Tibial nerve (tissue), 3 donors: Measurements from ENCODE around the gene RNU1-2.

Source experiments
- CTCF ChIP-seq, 5 experiments: fragments of 200-600 bp in 3 of 5; fragments of 450-650 bp in 2 of 5; sonication (generic) in 3 of 5; IDR thresholded peaks; one replicate each; pipeline ENCODE4 v1.5.1; 2016 to 2019; ENCODE audit warnings: antibody characterized with exemption in 5 of 5, mild to moderate bottlenecking in 3 of 5, moderate library complexity in 2 of 5
- POLR2A ChIP-seq, 2 donors: fragments of 450-650 bp; IDR thresholded peaks; one replicate each; pipeline ENCODE4 v1.6.1; 2017; ENCODE audit warnings: antibody characterized with exemption in 2 of 2, mild to moderate bottlenecking in 2 of 2, moderate library complexity in 2 of 2

- TF ChIP-seq CTCF (IDR thresholded peaks at IDR 0.05) = no peak
- TF ChIP-seq POLR2A (IDR thresholded peaks at IDR 0.05) = no peak
Measured at GRCh38 chr1:16924216-16924918, 28.6 kb downstream of the RNU1-2 start.
